ENCODE data around the gene RNF2.

Gene RNF2

DNA sequence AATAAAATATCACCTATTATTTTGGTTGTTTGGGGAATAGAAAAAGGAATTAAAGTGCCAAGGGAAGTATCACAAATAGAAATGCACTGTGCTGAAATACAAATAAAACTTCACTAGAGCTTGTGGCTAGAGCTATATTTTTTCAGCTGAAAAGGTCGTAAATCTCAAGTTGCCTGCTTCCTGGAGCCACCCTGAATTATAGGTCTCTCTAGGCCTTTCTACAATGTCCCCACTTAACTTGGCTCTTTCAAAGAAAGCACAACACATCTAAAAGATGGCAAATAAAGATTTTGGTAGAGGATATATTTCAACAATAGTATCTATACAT is 5.0 kb upstream of the RNF2 start:
- no peaks in the 10 kb centered on the region for H3K9me3 Mint-ChIP-seq
- H3K27ac Mint-ChIP-seq, result no peak overlapping the region
- H3K36me3 Mint-ChIP-seq (ENCODE audit: low read depth), result no peaks in the 10 kb centered on the region
- H3K4me1 Mint-ChIP-seq (ENCODE audit: low read depth), result peaks cover 5% of the 10 kb centered on the region
- H3K27me3 Mint-ChIP-seq, result peaks cover 8% of the 10 kb centered on the region
- no peak overlapping the region for H3K4me3 Mint-ChIP-seq

- H3K4me3 Mint-ChIP-seq, result no peak overlapping the region
- H3K36me3 Mint-ChIP-seq (ENCODE audit: low read depth), result no peaks in the 10 kb centered on the region
- no peaks in the 10 kb centered on the region for H3K9me3 Mint-ChIP-seq
- peaks cover 8% of the 10 kb centered on the region for H3K27me3 Mint-ChIP-seq
- H3K4me1 Mint-ChIP-seq (ENCODE audit: low read depth), result peaks cover 12% of the 10 kb centered on the region
- no peak overlapping the region for H3K27ac Mint-ChIP-seq
Measured at GRCh38 chr1:185041742-185042141, 3.6 kb upstream of the RNF2 start.

GRCh38 chr1:185042737-185043136 is 2.6 kb upstream of the RNF2 start:
- peaks cover 8% of the 10 kb centered on the region for H3K27me3 Mint-ChIP-seq
- no peaks in the 10 kb centered on the region for H3K9me3 Mint-ChIP-seq
- no peak overlapping the region for H3K4me3 Mint-ChIP-seq
- no peaks in the 10 kb centered on the region for H3K36me3 Mint-ChIP-seq (ENCODE audit: low read depth)
- H3K4me1 Mint-ChIP-seq (ENCODE audit: low read depth), result peaks cover 22% of the 10 kb centered on the region
- H3K27ac Mint-ChIP-seq, result no peak overlapping the region

GRCh38 chr1:185044387-185044786 is 971 bp upstream of the RNF2 start:
- Mint-ChIP-seq H3K9me3 (no peaks in the 10 kb centered on the region), H3K36me3 (ENCODE audit: low read depth) (no peaks in the 10 kb centered on the region), H3K27ac (peak overlapping the region; percentile 85), H3K4me1 (ENCODE audit: low read depth) (peaks cover 30% of the 10 kb centered on the region), H3K4me3 (peak overlapping the region; percentile 88), H3K27me3 (peaks cover 8% of the 10 kb centered on the region)

DNA sequence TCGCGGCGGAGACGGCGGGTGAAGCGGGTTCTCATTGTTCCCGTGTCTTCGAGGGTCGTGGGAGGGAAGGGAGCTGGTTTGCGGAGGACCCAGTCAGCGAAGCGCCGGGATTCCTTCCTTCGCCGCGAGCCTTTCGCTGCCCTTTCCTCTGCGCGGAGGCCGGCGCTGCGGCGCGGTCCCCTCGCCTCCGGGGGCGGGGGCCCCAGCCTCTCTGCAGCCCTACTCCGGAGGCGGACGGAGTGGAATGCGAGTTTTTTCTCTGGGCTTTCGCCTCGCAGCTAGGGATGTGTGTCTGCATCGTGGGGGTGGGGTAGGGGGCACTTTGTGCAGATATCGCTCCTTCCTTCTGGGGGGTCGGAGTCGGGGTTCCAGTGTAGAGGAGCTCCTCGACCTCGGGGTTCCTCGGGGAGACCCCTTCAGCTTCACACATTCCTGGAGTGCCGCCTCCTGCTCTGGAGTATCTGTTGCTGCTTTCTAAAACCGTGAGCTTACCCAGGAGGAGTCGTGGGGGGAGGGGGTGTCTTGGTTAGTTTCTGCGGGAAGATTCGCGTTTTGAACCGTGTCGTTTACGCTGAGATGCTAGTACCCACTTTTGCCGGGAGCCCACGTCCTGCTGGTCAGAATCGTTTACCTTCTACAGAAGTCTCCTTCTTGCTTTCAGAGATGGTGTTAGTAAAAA is 595 bp downstream of the RNF2 start:
- Mint-ChIP-seq H3K4me3 (peak overlapping the region; percentile 88), H3K27ac (peak overlapping the region; percentile 83), H3K4me1 (ENCODE audit: low read depth) (peaks cover 37% of the 10 kb centered on the region), H3K36me3 (ENCODE audit: low read depth) (no peaks in the 10 kb centered on the region), H3K27me3 (peaks cover 8% of the 10 kb centered on the region), H3K9me3 (no peaks in the 10 kb centered on the region)

- Mint-ChIP-seq H3K36me3 (ENCODE audit: low read depth) (no peaks in the 10 kb centered on the region), H3K4me3 (peak overlapping the region; percentile 88), H3K4me1 (ENCODE audit: low read depth) (peaks cover 41% of the 10 kb centered on the region), H3K27me3 (peaks cover 8% of the 10 kb centered on the region), H3K9me3 (no peaks in the 10 kb centered on the region), H3K27ac (peak overlapping the region; percentile 83)
Measured at GRCh38 chr1:185046668-185047067, 1.3 kb downstream of the RNF2 start.

DNA sequence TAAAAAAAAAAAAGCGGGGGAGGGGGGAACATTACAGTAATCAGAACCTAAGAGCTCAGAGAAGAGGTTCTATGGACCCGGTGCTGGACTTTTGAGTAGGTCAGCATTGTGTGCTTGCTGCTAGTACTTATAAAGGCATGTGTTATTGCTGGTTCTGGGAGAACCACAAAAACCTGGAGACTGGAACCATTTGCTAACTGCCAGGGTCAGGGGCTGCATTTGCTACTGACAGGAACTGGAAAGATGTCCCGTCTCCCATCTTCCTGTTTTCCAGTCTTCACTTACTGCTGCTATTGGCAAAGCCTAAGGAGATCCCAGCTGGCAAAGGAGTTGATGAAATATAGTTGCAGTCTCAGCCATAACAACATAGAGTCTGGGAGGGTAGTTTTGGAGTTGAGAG is 4.3 kb downstream of the RNF2 start:
- no peak overlapping the region for H3K4me3 Mint-ChIP-seq
- peaks cover 2% of the 10 kb centered on the region for H3K27me3 Mint-ChIP-seq
- no peak overlapping the region for H3K27ac Mint-ChIP-seq
- peaks cover 4% of the 10 kb centered on the region for H3K9me3 Mint-ChIP-seq
- peaks cover 47% of the 10 kb centered on the region for H3K4me1 Mint-ChIP-seq (ENCODE audit: low read depth)
- H3K36me3 Mint-ChIP-seq (ENCODE audit: low read depth), result peaks cover 5% of the 10 kb centered on the region

GRCh38 chr1:185050823-185051451 is 5.6 kb downstream of the RNF2 start:
- Mint-ChIP-seq H3K9me3 (peaks cover 4% of the 10 kb centered on the region), H3K4me3 (no peak overlapping the region), H3K36me3 (ENCODE audit: low read depth) (peaks cover 9% of the 10 kb centered on the region), H3K27me3 (no peaks in the 10 kb centered on the region), H3K4me1 (ENCODE audit: low read depth) (peaks cover 49% of the 10 kb centered on the region), H3K27ac (no peak overlapping the region)

GRCh38 chr1:185053204-185053603 is 7.8 kb downstream of the RNF2 start:
- Mint-ChIP-seq H3K36me3 (ENCODE audit: low read depth) (peaks cover 9% of the 10 kb centered on the region), H3K4me1 (ENCODE audit: low read depth) (peaks cover 39% of the 10 kb centered on the region), H3K9me3 (peaks cover 4% of the 10 kb centered on the region), H3K27ac (no peak overlapping the region), H3K4me3 (no peak overlapping the region), H3K27me3 (no peaks in the 10 kb centered on the region)

- Mint-ChIP-seq H3K9me3 (peaks cover 4% of the 10 kb centered on the region), H3K27ac (no peak overlapping the region), H3K4me3 (no peak overlapping the region), H3K27me3 (no peaks in the 10 kb centered on the region), H3K4me1 (ENCODE audit: low read depth) (peaks cover 48% of the 10 kb centered on the region), H3K36me3 (ENCODE audit: low read depth) (peaks cover 9% of the 10 kb centered on the region)
Measured at GRCh38 chr1:185054365-185055060, 9.2 kb downstream of the RNF2 start.

DNA sequence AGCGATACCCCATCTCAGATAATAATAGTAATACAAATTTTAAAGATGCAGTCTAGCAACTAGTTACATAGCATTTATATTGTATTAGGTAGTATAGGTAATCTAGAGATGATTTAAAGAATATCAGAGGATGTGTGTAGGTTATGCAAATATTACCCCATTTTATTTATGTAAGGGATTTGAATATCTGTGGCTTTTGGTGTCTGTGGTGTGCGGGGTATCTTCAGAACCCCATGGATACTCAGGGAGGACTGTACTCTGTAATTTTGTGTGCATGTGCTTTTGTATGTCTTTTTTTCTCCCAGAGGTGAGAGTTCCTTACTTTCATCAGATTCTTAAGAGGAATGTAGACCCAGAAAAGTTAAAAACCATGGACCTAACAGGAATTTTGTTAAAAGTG is 12.8 kb downstream of the RNF2 start:
- Mint-ChIP-seq H3K4me3 (no peak overlapping the region), H3K36me3 (ENCODE audit: low read depth) (peaks cover 11% of the 10 kb centered on the region), H3K27ac (no peak overlapping the region), H3K27me3 (no peaks in the 10 kb centered on the region), H3K9me3 (peaks cover 5% of the 10 kb centered on the region), H3K4me1 (ENCODE audit: low read depth) (peaks cover 63% of the 10 kb centered on the region)

DNA sequence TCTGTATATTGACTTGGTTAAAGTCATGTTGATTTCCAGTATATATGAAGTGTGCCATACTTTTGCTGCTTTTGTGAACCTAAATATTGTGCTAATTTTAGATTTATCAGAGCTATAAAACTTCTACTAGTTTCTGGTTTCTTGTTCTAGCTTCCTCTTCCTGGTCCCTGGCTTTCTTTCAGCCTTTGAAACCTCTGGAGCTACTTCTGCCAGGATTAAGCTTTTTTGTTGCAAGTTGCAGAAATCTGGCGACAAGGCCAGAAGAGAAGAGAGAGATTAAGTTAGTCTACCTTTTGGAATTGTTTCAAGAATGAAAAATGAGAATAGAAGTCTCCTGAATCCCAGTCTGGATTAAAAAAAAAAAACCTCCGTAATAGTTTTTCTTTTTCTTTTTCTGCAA is 13.5 kb downstream of the RNF2 start:
- Mint-ChIP-seq H3K4me1 (ENCODE audit: low read depth) (peaks cover 71% of the 10 kb centered on the region), H3K4me3 (no peak overlapping the region), H3K36me3 (ENCODE audit: low read depth) (peaks cover 11% of the 10 kb centered on the region), H3K9me3 (peaks cover 5% of the 10 kb centered on the region), H3K27ac (no peak overlapping the region), H3K27me3 (no peaks in the 10 kb centered on the region)

DNA sequence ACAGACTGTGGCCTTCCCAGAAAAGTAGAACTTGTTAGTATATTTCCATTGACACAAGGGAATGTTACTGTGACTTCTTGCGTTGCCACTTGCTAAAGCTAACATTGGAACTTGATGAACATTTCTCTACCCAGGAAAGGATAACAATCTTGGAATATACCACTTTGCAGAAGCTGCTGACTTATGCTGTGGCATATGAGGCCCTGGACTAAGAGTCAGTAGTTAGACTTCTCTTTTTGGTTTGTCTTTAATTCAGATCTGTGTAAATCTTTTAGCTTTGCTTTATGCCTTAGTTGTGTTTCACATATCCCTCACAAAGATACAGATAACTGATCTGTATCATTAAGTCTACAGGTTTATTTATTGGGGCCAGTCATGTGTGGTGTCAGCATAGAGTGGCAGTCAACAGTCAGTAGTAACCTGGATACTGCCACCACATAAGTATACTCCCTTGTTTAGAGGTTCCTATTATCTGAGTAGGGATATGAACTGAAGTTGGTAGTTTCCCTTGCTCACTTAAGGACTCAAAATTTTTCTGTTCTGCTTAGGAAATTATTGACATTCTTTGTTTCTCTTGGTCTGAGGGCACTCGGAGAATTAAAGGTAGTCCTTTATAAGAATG is 14.7 kb downstream of the RNF2 start:
- peaks cover 11% of the 10 kb centered on the region for H3K36me3 Mint-ChIP-seq (ENCODE audit: low read depth)
- H3K27me3 Mint-ChIP-seq, result no peaks in the 10 kb centered on the region
- H3K9me3 Mint-ChIP-seq, result peaks cover 5% of the 10 kb centered on the region
- no peak overlapping the region for H3K4me3 Mint-ChIP-seq
- H3K4me1 Mint-ChIP-seq (ENCODE audit: low read depth), result peaks cover 75% of the 10 kb centered on the region
- H3K27ac Mint-ChIP-seq, result peak overlapping the region; percentile 24

GRCh38 chr1:185062710-185063370 is 17.5 kb downstream of the RNF2 start:
- H3K27ac Mint-ChIP-seq, result peak overlapping the region; percentile 23
- peaks cover 82% of the 10 kb centered on the region for H3K4me1 Mint-ChIP-seq (ENCODE audit: low read depth)

DNA sequence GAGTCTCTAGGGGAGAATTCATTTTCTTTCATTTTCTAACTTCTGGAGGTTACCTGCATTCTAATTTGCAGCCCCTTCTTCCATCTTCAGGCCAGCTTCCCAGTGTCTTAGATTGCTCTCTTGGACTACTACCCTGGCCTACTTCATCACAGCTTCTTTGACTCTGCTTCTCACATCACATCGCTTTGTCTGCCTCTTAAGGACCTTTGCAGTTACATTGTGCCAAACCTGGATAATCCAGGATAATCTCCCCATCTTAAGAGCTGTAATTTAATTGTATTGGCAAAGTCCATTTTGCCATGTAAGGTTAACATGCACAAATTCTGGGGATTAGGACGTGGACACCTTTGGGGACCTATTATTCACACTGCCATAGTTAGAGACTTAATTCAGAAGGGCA is 18.4 kb downstream of the RNF2 start:
- Mint-ChIP-seq H3K27me3 (no peaks in the 10 kb centered on the region), H3K4me3 (no peak overlapping the region), H3K36me3 (ENCODE audit: low read depth) (peaks cover 19% of the 10 kb centered on the region), H3K4me1 (ENCODE audit: low read depth) (peaks cover 82% of the 10 kb centered on the region), H3K27ac (no peak overlapping the region), H3K9me3 (peaks cover 5% of the 10 kb centered on the region)

More at GRCh38 chr1:185062710-185063370, 17.5 kb downstream of the RNF2 start:
- no peak overlapping the region for H3K4me3 Mint-ChIP-seq
- H3K9me3 Mint-ChIP-seq, result peaks cover 5% of the 10 kb centered on the region
- H3K27me3 Mint-ChIP-seq, result no peaks in the 10 kb centered on the region
- peaks cover 19% of the 10 kb centered on the region for H3K36me3 Mint-ChIP-seq (ENCODE audit: low read depth)
